GM10847 (cell line): ENCODE data around the gene TFAP2B.

Source experiments
- POLR2A ChIP-seq: IDR thresholded peaks from 2 replicates; pipeline ENCODE4 v1.6.1; 2011; ENCODE audit not compliant: insufficient read length; ENCODE audit errors: extremely low read depth

The TFAP2B gene

GRCh38 chr6:50818673-50819072 lies at the start of gene TFAP2B:
TSS of gene TFAP2B (plus strand) at chr6:50818871. CDS start at chr6:50818892, 21 bp downstream.
- no peak for TF ChIP-seq POLR2A

GRCh38 chr6:50778696-50779095 lies 40.0 kb upstream of the TFAP2B start:
- TF ChIP-seq POLR2A: no peak

GRCh38 chr6:50780382-50780781 lies 38.3 kb upstream of the TFAP2B start:
- no peak for TF ChIP-seq POLR2A

GRCh38 chr6:50785921-50786320 lies 32.8 kb upstream of the TFAP2B start:
- no peak for TF ChIP-seq POLR2A

- no peak for TF ChIP-seq POLR2A
Measured at GRCh38 chr6:50791900-50792508, 26.7 kb upstream of the TFAP2B start.

- TF ChIP-seq POLR2A: no peak
Measured at GRCh38 chr6:50792771-50793170, 25.9 kb upstream of the TFAP2B start.

GRCh38 chr6:50795574-50795973 lies 23.1 kb upstream of the TFAP2B start:
- TF ChIP-seq POLR2A: no peak

- no peak for TF ChIP-seq POLR2A
Measured at GRCh38 chr6:50804283-50804682, 14.4 kb upstream of the TFAP2B start.

GRCh38 chr6:50807035-50807434 lies 11.6 kb upstream of the TFAP2B start:
- no peak for TF ChIP-seq POLR2A

- no peak for TF ChIP-seq POLR2A
Measured at GRCh38 chr6:50815436-50816114, 3.1 kb upstream of the TFAP2B start.

- no peak for TF ChIP-seq POLR2A
Measured at GRCh38 chr6:50816115-50816675, 2.5 kb upstream of the TFAP2B start.

GRCh38 chr6:50816947-50817645 lies 1.6 kb upstream of the TFAP2B start:
- TF ChIP-seq POLR2A: no peak

- no peak for TF ChIP-seq POLR2A
Measured at GRCh38 chr6:50817646-50817950, 1.1 kb upstream of the TFAP2B start.

- no peak for TF ChIP-seq POLR2A
Measured at GRCh38 chr6:50818020-50818419, 651 bp upstream of the TFAP2B start.

GRCh38 chr6:50819466-50819903 lies 814 bp downstream of the TFAP2B start:
- no peak for TF ChIP-seq POLR2A
